ENCODE measurements around the gene TM9SF4. TPM values are rescaled to one million over a fixed set of nuclear protein-coding genes. Genes with fewer than 3 reads are reported as not detected.

Gene TM9SF4
- total RNA-seq, 1 donor from 2014 or later = 13.5 TPM

DNA sequence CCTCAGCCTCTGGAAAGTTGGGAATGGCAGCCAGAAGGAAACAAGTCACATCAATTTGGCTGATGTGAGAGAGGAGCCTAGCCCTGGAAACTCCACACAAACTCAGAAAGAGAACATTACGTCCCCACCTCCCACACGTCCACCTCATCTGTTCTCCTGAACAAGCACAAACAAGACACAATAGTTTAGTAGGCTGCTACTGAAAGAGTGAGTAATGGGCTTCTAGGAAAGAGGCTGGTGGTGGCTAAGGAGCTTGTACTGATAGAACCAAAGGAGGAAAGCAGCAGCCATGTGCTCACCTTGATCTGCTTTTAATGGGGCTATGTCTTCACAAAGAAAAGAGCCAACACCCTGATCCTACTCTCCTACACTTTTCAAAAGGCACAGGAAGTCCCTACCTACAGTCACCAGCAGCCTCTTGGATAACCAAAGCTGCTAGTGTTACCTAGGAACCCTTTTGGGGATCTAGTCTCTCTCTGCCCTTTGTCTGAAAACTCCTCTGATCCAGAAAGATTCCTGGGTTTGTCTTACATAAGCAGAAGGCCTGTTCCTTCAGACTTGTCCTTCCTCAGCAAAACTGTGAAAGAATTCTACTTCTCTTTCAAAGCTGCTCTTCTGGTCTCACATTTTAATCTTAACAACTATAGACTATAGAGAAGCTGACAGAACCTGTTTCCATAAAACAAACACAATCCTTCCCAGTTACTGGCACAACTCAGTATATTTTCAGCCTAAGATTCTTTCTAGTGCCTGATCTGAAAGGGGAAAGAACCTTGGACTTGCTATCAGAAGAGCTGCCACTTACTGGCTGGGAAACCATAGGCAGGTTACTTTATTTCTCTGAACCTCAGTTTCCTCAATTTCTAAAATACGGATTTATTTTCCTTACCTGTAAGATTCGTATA, 94.9 kb downstream of the TM9SF4 start:
- FAIRE-seq (no peak), DNase-seq (ENCODE audit: low spot score in 2 of 2) (no peak)

- no peak for FAIRE-seq
- DNase-seq (ENCODE audit: low spot score in 2 of 2) = no peak
Measured at GRCh38 chr20:32205110-32205842, 95.8 kb downstream of the TM9SF4 start.

DNA sequence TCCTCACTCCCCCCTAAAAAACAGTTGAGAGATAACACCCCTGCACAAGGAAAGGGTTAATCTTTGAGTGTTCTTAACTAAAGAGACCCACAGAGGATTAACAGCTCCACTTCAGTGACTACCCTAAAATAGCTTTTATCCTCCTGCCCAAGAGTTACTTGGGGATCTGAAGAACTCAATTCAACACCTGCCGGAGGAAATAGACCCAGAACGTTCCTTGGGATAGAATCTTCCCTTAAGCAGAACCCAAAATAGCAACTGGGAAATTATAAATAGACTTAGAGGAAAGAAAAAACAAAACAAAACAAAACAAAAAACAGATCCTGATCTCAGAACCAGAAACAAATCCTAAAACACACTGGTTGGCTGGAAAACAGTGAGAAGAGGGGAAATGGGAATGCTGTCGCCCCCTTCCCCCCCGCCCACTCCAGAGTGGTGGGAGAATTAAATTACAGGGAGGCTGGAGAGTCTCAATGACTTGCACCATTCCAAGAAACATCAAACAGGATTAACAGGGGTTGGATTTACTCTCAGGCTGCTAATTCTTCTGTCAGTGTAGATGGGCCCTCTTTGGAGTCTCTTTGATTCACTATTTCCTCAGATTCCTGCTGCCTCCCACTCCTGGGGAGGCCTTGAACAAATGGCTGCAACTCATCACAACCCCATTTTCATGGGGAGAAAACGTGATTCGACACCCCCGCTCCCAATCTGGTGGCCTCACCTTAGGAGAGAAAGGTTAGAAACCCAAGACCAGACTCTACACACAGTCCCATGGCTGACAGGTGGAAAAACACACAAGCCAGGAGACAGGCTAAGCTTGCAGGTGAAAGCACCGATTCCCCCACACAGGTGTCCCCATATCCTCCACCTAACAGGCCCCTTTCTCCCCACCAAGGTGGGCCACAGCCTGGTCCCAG, 96.6 kb downstream of the TM9SF4 start:
- FAIRE-seq = no peak
- DNase-seq (ENCODE audit: low spot score in 2 of 2) = no peak

DNA sequence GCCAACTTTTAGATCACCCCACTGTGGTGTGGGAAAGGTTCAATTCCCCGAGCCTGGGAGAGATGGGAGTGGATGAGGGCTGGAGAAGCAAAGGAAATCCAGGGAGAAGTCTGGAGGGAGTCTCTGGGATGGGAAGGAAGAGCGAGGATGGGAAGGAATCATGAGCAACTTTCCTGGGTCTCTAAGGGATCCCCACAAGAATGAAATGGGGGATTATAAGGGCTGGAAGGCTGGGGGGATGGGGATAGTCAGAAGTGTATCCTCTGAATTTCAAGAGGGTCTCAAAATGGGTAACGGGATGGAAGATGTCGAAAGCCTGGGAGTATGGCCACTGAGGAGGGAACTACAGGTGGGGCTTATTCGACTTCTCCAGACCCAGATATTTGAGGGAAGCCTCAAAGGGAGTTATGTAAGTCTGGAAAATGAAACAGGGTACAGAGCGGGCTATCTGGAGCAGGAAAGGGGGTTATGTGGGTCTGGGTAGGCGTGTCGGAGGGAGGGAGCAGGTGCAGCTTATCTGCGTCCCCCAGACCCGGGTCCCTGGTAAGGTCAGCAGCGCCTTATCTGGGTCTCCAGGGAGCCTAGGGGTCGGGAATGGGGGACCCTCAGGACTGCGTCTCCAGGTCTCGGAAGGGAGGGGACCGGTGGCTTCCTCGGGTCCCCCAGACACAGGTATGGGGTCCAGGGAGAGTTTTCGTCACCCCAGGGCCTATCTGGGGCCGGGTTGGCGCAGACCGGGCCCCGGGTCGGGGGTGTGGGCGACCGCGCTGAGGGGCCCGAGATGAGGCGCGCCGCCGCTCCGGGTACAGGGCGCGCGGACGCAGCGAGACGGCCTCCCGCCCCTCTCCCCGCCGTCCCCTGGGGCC, 97.5 kb downstream of the TM9SF4 start:
- FAIRE-seq (no peak), DNase-seq (ENCODE audit: low spot score in 2 of 2) (peak in 1 of 2 donors; percentile 34)

DNA sequence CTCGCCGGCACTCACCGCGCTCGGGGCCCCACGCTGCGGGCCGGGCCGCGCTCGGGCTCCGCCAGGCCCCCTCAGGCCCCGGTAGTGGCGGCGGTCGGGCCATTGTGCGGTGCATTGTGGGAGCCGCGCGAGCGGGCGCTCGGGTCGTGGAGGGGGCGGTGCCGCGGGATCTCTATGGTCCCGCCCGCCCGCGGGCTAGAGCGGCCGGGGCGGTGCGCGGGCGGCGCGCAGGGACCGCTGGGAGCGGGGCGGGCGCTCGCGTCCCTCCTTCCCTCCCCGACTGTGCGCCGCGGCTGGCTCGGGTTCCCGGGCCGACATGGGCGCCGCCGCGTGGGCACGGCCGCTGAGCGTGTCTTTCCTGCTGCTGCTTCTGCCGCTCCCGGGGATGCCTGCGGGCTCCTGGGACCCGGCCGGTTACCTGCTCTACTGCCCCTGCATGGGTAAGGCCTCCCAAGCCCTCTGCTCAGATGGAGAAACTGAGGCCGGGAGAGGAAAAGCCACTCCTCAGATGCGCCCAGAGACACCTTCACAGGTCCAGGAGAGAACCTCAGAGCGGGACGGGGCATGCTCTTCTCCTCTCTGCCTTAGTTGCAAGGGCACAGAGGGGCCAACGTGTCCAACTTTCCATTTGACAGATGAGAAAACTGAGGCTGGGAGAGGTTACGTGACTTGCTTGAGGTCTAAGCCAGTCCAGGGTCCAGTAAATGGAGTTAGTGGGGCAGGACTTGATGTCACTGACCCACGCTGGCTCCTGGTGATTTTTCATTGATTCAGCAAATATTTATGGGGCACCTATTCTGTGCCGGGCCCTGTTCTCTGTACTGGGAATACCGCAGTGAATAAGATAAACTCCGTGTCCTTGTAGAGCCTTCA, 98.3 kb downstream of the TM9SF4 start, which contains the start of the genes PLAGL2 and POFUT1:
TSS of gene PLAGL2 (minus strand) at position 118 of the 873 bp plus-strand sequence. CDS start 5,565 bp downstream, outside the sequence.
TSS of gene POFUT1 (plus strand) at position 255 of the 873 bp plus-strand sequence. CDS start at position 317, 62 bp downstream.
- FAIRE-seq (no peak), DNase-seq (ENCODE audit: low spot score in 2 of 2) (peak; percentile 100)

GRCh38 chr20:32208499-32209154, 99.1 kb downstream of the TM9SF4 start:
- DNase-seq (ENCODE audit: low spot score in 2 of 2) (no peak), FAIRE-seq (no peak)

DNA sequence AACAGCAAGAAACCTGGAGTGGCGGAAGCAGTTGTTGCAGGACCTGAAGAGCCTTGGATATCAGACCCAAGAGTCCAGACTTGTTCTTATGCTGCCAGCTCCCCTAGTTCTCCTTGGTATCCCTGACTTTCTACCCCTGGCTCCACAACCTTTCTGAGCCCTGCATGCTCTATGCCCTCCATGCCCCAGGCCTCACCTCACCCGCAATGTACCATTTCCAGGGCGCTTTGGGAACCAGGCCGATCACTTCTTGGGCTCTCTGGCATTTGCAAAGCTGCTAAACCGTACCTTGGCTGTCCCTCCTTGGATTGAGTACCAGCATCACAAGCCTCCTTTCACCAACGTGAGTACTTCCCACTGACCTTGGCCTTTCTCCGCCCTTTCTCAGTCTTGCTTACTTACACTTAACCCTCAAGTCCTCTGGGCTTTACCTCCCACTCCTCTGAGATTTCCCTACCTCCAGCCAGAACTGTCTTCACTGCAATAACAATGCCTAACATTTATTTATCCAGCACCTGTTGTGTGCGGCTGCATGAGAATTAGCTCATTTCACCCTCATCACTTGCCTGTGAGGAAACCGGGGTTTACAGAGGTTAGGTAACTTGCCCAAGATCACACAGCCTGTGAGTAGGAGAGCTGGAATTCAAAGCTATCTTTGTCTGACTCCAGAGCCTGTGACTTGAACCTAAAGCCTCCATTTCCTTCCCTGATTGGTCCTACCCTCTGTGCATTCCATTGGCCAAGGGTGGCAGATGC, 100.5 kb downstream of the TM9SF4 start:
- FAIRE-seq = no peak
- no peak for DNase-seq (ENCODE audit: low spot score in 2 of 2)

DNA sequence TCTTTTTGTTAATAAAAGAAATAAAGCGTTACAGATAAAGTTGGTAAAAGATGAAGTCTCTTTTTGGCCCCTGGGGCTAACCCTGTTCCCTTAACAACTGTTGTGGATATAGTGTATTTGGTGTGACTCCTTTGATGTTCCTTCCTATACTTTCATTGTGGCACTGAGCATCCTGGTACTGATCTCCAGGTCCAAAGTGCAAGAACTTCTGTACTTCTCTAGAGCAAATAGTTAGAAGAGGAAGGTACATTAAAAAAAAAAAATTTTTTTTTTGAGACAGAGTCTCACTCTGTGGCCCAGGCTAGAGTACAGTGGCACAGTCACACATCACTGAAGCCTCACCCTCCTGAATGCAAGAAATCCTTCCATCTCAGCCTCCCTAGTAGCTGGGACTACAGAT, 104.4 kb downstream of the TM9SF4 start:
- FAIRE-seq (no peak), DNase-seq (ENCODE audit: low spot score in 2 of 2) (no peak)

DNA sequence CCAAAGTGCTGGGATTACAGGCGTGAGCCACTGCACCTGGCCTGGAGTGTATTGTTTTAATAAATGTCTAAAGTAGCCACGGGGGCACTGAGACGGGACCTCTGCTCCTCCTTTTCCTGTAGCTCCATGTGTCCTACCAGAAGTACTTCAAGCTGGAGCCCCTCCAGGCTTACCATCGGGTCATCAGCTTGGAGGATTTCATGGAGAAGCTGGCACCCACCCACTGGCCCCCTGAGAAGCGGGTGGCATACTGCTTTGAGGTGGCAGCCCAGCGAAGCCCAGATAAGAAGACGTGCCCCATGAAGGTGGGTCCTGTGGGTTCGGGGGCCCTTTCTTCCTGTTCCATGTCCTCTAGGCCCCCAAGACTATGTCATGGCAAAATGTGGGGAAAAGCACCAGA, 105.6 kb downstream of the TM9SF4 start:
- DNase-seq (ENCODE audit: low spot score in 2 of 2) = no peak
- no peak for FAIRE-seq

DNA sequence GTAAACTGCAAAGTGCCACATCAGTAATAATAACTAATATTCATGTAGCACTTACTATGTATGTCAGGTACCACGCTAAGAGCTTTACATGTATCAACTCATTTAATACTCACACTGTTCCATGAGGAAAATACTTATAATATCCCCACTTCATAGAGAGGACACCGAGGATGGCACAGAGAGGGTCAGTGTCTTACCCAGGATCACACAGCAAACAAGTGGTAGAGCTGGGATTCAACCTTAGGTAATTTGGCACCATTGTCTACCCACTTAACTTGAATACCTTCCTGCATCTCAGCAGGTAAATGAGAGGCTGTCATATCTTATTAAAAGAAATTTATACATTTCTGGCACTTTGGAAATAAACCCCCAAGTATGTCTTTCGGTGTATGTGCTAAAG, 106.2 kb downstream of the TM9SF4 start:
- no peak for FAIRE-seq

DNA sequence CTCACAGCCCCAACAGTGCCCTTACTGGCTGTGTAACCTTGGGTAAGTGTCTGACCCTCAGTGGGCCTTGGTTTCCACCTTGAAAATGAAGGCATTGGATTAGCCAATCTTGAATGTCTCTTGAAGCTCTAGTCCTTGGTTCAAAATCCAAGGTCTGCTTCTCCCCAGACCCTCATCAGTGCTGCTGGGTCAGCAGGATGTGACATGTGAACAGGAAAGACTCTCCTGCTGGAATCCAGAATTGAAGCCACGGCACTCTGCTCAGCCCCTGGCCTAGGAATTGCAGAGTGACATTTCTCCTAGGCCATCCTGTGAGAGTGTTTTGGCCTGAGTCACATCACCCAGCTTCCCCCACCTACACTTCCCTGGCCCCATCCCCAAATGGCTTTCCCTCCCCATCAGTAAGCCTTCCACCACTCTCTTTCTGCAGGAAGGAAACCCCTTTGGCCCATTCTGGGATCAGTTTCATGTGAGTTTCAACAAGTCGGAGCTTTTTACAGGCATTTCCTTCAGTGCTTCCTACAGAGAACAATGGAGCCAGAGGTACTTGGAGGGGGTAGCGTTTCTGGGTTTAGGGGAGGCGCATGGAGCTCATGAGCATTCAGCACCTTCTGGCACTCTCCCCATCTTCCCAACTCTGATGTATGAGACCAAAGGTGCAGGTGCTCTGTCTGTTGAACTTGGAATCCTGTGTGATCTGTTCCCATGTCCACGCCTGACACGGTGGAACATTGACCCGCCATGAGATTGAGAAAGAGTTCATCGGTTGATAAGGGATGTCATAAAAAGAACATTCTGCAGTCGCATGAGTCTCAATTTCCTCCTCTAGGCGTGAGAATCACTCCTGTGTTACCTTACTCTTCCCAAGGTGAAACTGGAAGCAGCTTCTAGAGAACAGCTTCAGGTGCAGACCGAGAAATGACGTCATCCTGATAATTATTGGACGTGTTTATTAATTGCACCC, 106.9 kb downstream of the TM9SF4 start:
- FAIRE-seq (no peak), DNase-seq (ENCODE audit: low spot score in 2 of 2) (no peak)

More for the DNA sequence above, 106.2 kb downstream of the TM9SF4 start:
- no peak for DNase-seq (ENCODE audit: low spot score in 2 of 2)

Other genes with a start within 250 kb of the TM9SF4 start
- gene DUSP15, start 239.2 kb upstream of the TM9SF4 start, total RNA-seq = 9.8 TPM
- 1.2 TPM for gene TTLL9, start 239.1 kb upstream of the TM9SF4 start, total RNA-seq
- gene PDRG1, start 157.7 kb upstream of the TM9SF4 start, total RNA-seq = 6.9 TPM
- 9.8 TPM for gene XKR7, start 141.6 kb upstream of the TM9SF4 start, total RNA-seq
- 2.9 TPM for gene CCM2L, start 99.3 kb upstream of the TM9SF4 start, total RNA-seq
- gene HCK, start 57.5 kb upstream of the TM9SF4 start, total RNA-seq = 2.9 TPM
- gene PLAGL2, start 98.0 kb downstream of the TM9SF4 start, total RNA-seq = 1.2 TPM
- 14.7 TPM for gene POFUT1, start 98.2 kb downstream of the TM9SF4 start, total RNA-seq
- 89.3 TPM for gene KIF3B, start 167.9 kb downstream of the TM9SF4 start, total RNA-seq
- gene ASXL1, start 248.6 kb downstream of the TM9SF4 start, total RNA-seq = 64.8 TPM